ENCODE results near the gene DCAF4L1.

The DCAF4L1 gene

GRCh38 chr4:41981456-41981855, at the start of gene DCAF4L1:
TSS of gene DCAF4L1 (plus strand) at chr4:41981756. CDS start at chr4:41981793, 37 bp downstream.
- DNase-seq, result no peak

- DNase-seq, result no peak
Observed at GRCh38 chr4:41932988-41933387, 48.6 kb upstream of the DCAF4L1 start.

- no peak for DNase-seq
Observed at GRCh38 chr4:41933997-41934503, 47.5 kb upstream of the DCAF4L1 start.

GRCh38 chr4:41934514-41934900, 47.0 kb upstream of the DCAF4L1 start:
- DNase-seq, result no peak

GRCh38 chr4:41934901-41935651, 46.5 kb upstream of the DCAF4L1 start, which contains the start of gene TMEM33:
TSS of gene TMEM33 (plus strand) at chr4:41935429. CDS start at chr4:41935485, 56 bp downstream.
- peak; percentile 87 to 94 (median 92) for DNase-seq

- no peak for DNase-seq
Observed at GRCh38 chr4:41935652-41936021, 45.9 kb upstream of the DCAF4L1 start.

- DNase-seq, result no peak
Observed at GRCh38 chr4:41939016-41939626, 42.4 kb upstream of the DCAF4L1 start.

GRCh38 chr4:41940834-41941233, 40.7 kb upstream of the DCAF4L1 start:
- no peak for DNase-seq

GRCh38 chr4:41943506-41943905, 38.0 kb upstream of the DCAF4L1 start:
- DNase-seq, result no peak

- no peak for DNase-seq
Observed at GRCh38 chr4:41944089-41944488, 37.5 kb upstream of the DCAF4L1 start.

- no peak for DNase-seq
Observed at GRCh38 chr4:41949531-41949930, 32.0 kb upstream of the DCAF4L1 start.

- DNase-seq, result peak; percentile 5 to 61 (median 30)
Observed at GRCh38 chr4:41957634-41958033, 23.9 kb upstream of the DCAF4L1 start.

GRCh38 chr4:41963105-41963504, 18.5 kb upstream of the DCAF4L1 start:
- DNase-seq, result peak in 2 of 3 experiments; percentile 10 to 20

GRCh38 chr4:41964401-41964800, 17.2 kb upstream of the DCAF4L1 start:
- no peak for DNase-seq

- no peak for DNase-seq
Observed at GRCh38 chr4:41967392-41967791, 14.2 kb upstream of the DCAF4L1 start.

GRCh38 chr4:41969671-41970070, 11.9 kb upstream of the DCAF4L1 start:
- no peak for DNase-seq

- no peak for DNase-seq
Observed at GRCh38 chr4:41975341-41975740, 6.2 kb upstream of the DCAF4L1 start.

- DNase-seq, result peak in 2 of 3 experiments; percentile 22 to 75
Observed at GRCh38 chr4:41976775-41977516, 4.6 kb upstream of the DCAF4L1 start.

- peak in 1 of 3 experiments; percentile 22 for DNase-seq
Observed at GRCh38 chr4:41977709-41978108, 3.8 kb upstream of the DCAF4L1 start.

- no peak for DNase-seq
Observed at GRCh38 chr4:41982716-41983115, 1.2 kb downstream of the DCAF4L1 start.

- no peak for DNase-seq
Observed at GRCh38 chr4:41985151-41985550, 3.6 kb downstream of the DCAF4L1 start.

- DNase-seq, result no peak
Observed at GRCh38 chr4:41989994-41990364, 8.4 kb downstream of the DCAF4L1 start.

GRCh38 chr4:41990365-41991111, 9.0 kb downstream of the DCAF4L1 start, which contains the start of gene SLC30A9:
TSS of gene SLC30A9 (plus strand) at chr4:41990530. CDS start at chr4:41990652, 122 bp downstream.
- DNase-seq, result peak; percentile 94 to 97 (median 96)
